H9 (cell line): ENCODE data around the gene CLC. TPM values are rescaled to one million over a fixed set of nuclear protein-coding genes. Genes with fewer than 3 reads are reported as not detected.

Experiments used
- DNase-seq: peaks from one replicate; pipeline ENCODE4 v3.0.0-alpha.2; 2017
- H2AFZ ChIP-seq: one replicate; pipeline ENCODE4 v1.6.1; 2013; ENCODE audit warnings: mild to moderate bottlenecking, low read length, control low read depth, moderate library complexity
- H2AK5ac ChIP-seq: 2 replicates; pipeline ENCODE4 v1.6.1; 2013; ENCODE audit warnings: low read length, control low read depth, mixed read lengths; ENCODE audit not compliant: insufficient read length
- H2BK120ac ChIP-seq: one replicate; pipeline ENCODE4 v1.6.1; 2013; ENCODE audit warnings: low read depth, mild to moderate bottlenecking, low read length, control low read depth, inconsistent platforms; ENCODE audit not compliant: poor library complexity, severe bottlenecking
- H2BK12ac ChIP-seq: 2 replicates; pipeline ENCODE4 v1.6.1; 2013; ENCODE audit warnings: low read length, control low read depth, mixed read lengths, low read depth; ENCODE audit not compliant: insufficient read length
- H2BK15ac ChIP-seq: 2 replicates; pipeline ENCODE4 v1.6.1; 2013; ENCODE audit warnings: low read depth, low read length, control low read depth
- H2BK20ac ChIP-seq: one replicate; pipeline ENCODE4 v1.6.1; 2013; ENCODE audit warnings: low read depth, mild to moderate bottlenecking, low read length, control low read depth, inconsistent platforms; ENCODE audit not compliant: poor library complexity, severe bottlenecking
- H2BK5ac ChIP-seq: 2 replicates; pipeline ENCODE4 v1.6.1; 2013; ENCODE audit warnings: low read length, control low read depth, mixed read lengths; ENCODE audit not compliant: insufficient read length
- H3K14ac ChIP-seq: 2 replicates; pipeline ENCODE4 v1.6.1; 2013; ENCODE audit warnings: low read length, control low read depth; ENCODE audit not compliant: insufficient read depth
- H3K18ac ChIP-seq: 2 replicates; pipeline ENCODE4 v1.6.1; 2013; ENCODE audit warnings: low read depth, mild to moderate bottlenecking, mixed read lengths, low read length, control low read depth; ENCODE audit not compliant: insufficient read length
- H3K23ac ChIP-seq: 2 replicates; pipeline ENCODE4 v1.6.1; 2013; ENCODE audit warnings: low read length, control low read depth, mixed read lengths, low read depth; ENCODE audit not compliant: insufficient read length
- H3K23me2 ChIP-seq: 2 replicates; pipeline ENCODE4 v1.6.1; 2013; ENCODE audit warnings: low read depth, mild to moderate bottlenecking, mixed read lengths, low read length, control low read depth; ENCODE audit not compliant: insufficient read length, poor library complexity, severe bottlenecking
- H3K27ac ChIP-seq: 2 replicates; pipeline ENCODE4 v1.5.1; 2013; ENCODE audit warnings: low read length, control low read depth, mixed read lengths, low read depth; ENCODE audit not compliant: insufficient read length
- H3K27me3 ChIP-seq: 2 replicates; pipeline ENCODE4 v1.6.1; 2013; ENCODE audit warnings: low read length, control low read depth, inconsistent platforms; ENCODE audit not compliant: insufficient read depth
- H3K4ac ChIP-seq: 2 replicates; pipeline ENCODE4 v1.6.1; 2013; ENCODE audit warnings: low read depth, mild to moderate bottlenecking, control low read depth, inconsistent platforms, low read length, moderate library complexity
- H3K4me1 ChIP-seq: 2 replicates; pipeline ENCODE4 v1.6.1; 2013; ENCODE audit warnings: low read length, control low read depth, inconsistent platforms; ENCODE audit not compliant: insufficient read depth
- H3K4me2 ChIP-seq: 2 replicates; pipeline ENCODE4 v1.6.1; 2013; ENCODE audit warnings: low read length, control low read depth, mixed read lengths; ENCODE audit not compliant: insufficient read length, insufficient read depth
- H3K56ac ChIP-seq: 2 replicates; pipeline ENCODE4 v1.6.1; 2013; ENCODE audit warnings: low read depth, mild to moderate bottlenecking, mixed read lengths, low read length, control low read depth; ENCODE audit not compliant: insufficient read length
- H3K79me1 ChIP-seq: 2 replicates; pipeline ENCODE4 v1.6.1; 2013; ENCODE audit warnings: low read depth, mild to moderate bottlenecking, moderate library complexity, low read length, control low read depth, inconsistent platforms; ENCODE audit not compliant: insufficient read depth, poor library complexity, severe bottlenecking
- H3K79me2 ChIP-seq: 2 replicates; pipeline ENCODE4 v1.6.1; 2013; ENCODE audit warnings: low read length, control low read depth, inconsistent platforms; ENCODE audit not compliant: insufficient read depth
- H3K9ac ChIP-seq: 2 replicates; pipeline ENCODE4 v1.6.1; 2013; ENCODE audit warnings: low read length, control low read depth, mixed read lengths; ENCODE audit not compliant: insufficient read length; ENCODE audit errors: extremely low read depth
- H3K9me3 ChIP-seq: one replicate; pipeline ENCODE4 v1.6.1; 2013; ENCODE audit warnings: low read depth, low read length, inconsistent platforms; ENCODE audit not compliant: control insufficient read depth
- H3T11ph ChIP-seq: one replicate; pipeline ENCODE4 v1.6.1; 2013; ENCODE audit warnings: mild to moderate bottlenecking, low read length, control low read depth, inconsistent platforms
- H4K20me1 ChIP-seq: one replicate; pipeline ENCODE4 v1.6.1; 2013; ENCODE audit not compliant: control insufficient read depth, insufficient read length, insufficient read depth
- H4K5ac ChIP-seq: 2 replicates; pipeline ENCODE4 v1.6.1; 2013; ENCODE audit warnings: low read depth, mild to moderate bottlenecking, mixed read lengths, low read length, control low read depth; ENCODE audit not compliant: insufficient read length
- H4K8ac ChIP-seq: replicated peaks from 2 replicates; pipeline ENCODE4 v1.6.1; 2013; ENCODE audit warnings: low read length, control low read depth, mixed read lengths, low read depth; ENCODE audit not compliant: insufficient read length
- H4K91ac ChIP-seq: 2 replicates; pipeline ENCODE4 v1.6.1; 2013; ENCODE audit warnings: low read depth, mild to moderate bottlenecking, moderate library complexity, mixed read lengths, low read length, control low read depth; ENCODE audit not compliant: insufficient read length
- H3K27ac Mint-ChIP-seq, 3 experiments: 2 replicates in 2 of 3; 3 replicates in 1 of 3; pipeline ENCODE4 v1.8.0; 2020 to 2021; ENCODE audit warnings: mixed read lengths in 3 of 3, mild to moderate bottlenecking in 1 of 3, moderate library complexity in 1 of 3
- H3K27me3 Mint-ChIP-seq: 2 replicates; pipeline ENCODE4 v1.8.0; 2021; ENCODE audit warnings: low read depth, mild to moderate bottlenecking, moderate library complexity, mixed read lengths
- H3K36me3 Mint-ChIP-seq, 3 experiments: 2 replicates in 2 of 3; 3 replicates in 1 of 3; pipeline ENCODE4 v1.8.0; 2020 to 2021; ENCODE audit warnings: low read depth in 3 of 3, mixed read lengths in 3 of 3; ENCODE audit not compliant: insufficient read depth in 1 of 3
- H3K4me1 Mint-ChIP-seq, 2 experiments: 2 replicates each; pipeline ENCODE4 v1.8.0; 2020; ENCODE audit warnings: mixed read lengths in 2 of 2
- H3K4me3 Mint-ChIP-seq, 2 experiments: 2 replicates in 1 of 2; 3 replicates in 1 of 2; pipeline ENCODE4 v1.8.0; 2020 to 2021; ENCODE audit warnings: mild to moderate bottlenecking in 2 of 2, mixed read lengths in 2 of 2, moderate library complexity in 1 of 2
- H3K9me3 Mint-ChIP-seq, 2 experiments: 2 replicates in 1 of 2; 3 replicates in 1 of 2; pipeline ENCODE4 v1.8.0; 2020; ENCODE audit warnings: mild to moderate bottlenecking in 2 of 2, mixed read lengths in 2 of 2, moderate library complexity in 1 of 2
- WGBS: extraction: QIAGEN DNeasy Blood & Tissue Kit; methylation state at CpG from one replicate; pipeline ENCODE4 v1.1.7; 2013; ENCODE audit warnings: missing lambda C conversion rate, low lambda C conversion rate, mixed read lengths; ENCODE audit not compliant: insufficient read length; ENCODE audit errors: extremely low coverage; 5-methylcytosine and 5-hydroxymethylcytosine counted together
- total RNA-seq: library from RNA; stranded (reverse); gene quantifications from 2 replicates; pipeline ENCODE4 v1.2.1, GENCODE V29; 2021
- TF ChIP-seq, protein P1 (sequence below): fragments of 200-600 bp; sonication (generic); conservative IDR thresholded peaks from 3 replicates; pipeline ENCODE4 v1.8.0; 2021; ENCODE audit warnings: antibody characterized with exemption, mild to moderate bottlenecking

Gene CLC
- total RNA-seq, 1 experiment from 2014 or later, result 0.39 TPM

DNA sequence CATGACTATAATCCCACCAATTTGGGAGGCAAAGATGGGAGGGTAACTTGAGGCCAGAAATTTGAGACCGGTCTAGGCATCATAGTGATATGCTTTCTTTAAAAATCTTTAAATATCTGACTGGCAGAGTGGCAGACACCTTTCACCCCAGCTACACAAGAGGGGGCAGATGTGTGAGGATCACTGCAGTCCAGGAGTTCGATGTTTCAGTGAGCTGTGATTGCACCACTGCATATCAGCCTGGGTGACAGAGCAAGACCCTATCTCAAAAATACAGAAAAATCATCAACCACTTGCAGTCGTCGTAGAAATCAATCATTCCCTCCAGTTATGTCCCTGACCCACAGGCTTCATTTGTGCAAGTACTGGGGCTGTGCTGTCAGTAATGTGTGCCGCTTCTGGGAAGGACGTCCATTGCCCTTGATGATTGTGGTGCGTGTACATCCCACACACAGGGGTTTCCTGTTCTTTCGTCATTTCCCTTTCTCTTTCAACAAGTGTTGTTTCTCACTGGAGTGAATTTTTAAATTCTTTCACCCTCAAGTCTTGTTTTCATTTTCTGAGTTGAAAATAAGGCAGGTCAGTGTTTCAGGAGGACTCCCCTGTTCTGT is 32.1 kb downstream of the CLC start:
- Histone ChIP-seq H3K27ac (no peak overlapping the region), H3K14ac (no peak overlapping the region), H3K27me3 (no peaks in the 10 kb centered on the region), H4K20me1 (no peaks in the 10 kb centered on the region), H3K23ac (no peak overlapping the region), H4K8ac (no peak overlapping the region), H2BK20ac (no peak overlapping the region), H2AK5ac (no peak overlapping the region), H3K4ac (no peak overlapping the region), H2BK120ac (no peak overlapping the region), H2BK12ac (no peak overlapping the region), H3K4me1 (no peaks in the 10 kb centered on the region), H3K18ac (no peak overlapping the region), H3K9ac (no peak overlapping the region), H2BK5ac (no peak overlapping the region), H3K23me2 (no peaks in the 10 kb centered on the region), H3K79me2 (no peaks in the 10 kb centered on the region), H2AFZ (no peak overlapping the region), H3K4me2 (no peak overlapping the region), H2BK15ac (no peak overlapping the region), H3K9me3 (no peaks in the 10 kb centered on the region), H4K91ac (no peak overlapping the region), H3K79me1 (no peaks in the 10 kb centered on the region), H3T11ph (no peak overlapping the region), H4K5ac (no peak overlapping the region), H3K56ac (no peak overlapping the region)
- DNase-seq, result no peak
- no peak overlapping the region for H3K4me3 Mint-ChIP-seq
- WGBS, result no CpG with 5 or more reads among the region's 8 CpGs
- H3K27me3 Mint-ChIP-seq, result peaks cover 2% of the 10 kb centered on the region; the same call in 1 of the 2 replicates
- H3K9me3 Mint-ChIP-seq, result no peaks in the 10 kb centered on the region
- peaks cover 0 to 2% of the 10 kb centered on the region in 2 experiments; a peak in 1 of 4 replicates for H3K4me1 Mint-ChIP-seq
- no peak overlapping the region for H3K27ac Mint-ChIP-seq
- TF ChIP-seq, protein P1, sequence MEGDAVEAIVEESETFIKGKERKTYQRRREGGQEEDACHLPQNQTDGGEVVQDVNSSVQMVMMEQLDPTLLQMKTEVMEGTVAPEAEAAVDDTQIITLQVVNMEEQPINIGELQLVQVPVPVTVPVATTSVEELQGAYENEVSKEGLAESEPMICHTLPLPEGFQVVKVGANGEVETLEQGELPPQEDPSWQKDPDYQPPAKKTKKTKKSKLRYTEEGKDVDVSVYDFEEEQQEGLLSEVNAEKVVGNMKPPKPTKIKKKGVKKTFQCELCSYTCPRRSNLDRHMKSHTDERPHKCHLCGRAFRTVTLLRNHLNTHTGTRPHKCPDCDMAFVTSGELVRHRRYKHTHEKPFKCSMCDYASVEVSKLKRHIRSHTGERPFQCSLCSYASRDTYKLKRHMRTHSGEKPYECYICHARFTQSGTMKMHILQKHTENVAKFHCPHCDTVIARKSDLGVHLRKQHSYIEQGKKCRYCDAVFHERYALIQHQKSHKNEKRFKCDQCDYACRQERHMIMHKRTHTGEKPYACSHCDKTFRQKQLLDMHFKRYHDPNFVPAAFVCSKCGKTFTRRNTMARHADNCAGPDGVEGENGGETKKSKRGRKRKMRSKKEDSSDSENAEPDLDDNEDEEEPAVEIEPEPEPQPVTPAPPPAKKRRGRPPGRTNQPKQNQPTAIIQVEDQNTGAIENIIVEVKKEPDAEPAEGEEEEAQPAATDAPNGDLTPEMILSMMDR, result no peak
- no peaks in the 10 kb centered on the region for H3K36me3 Mint-ChIP-seq
